Left ventricle myocardium inferior (tissue), 1 donor: ENCODE results near the gene STK17A. TPM values are rescaled to one million over a fixed set of nuclear protein-coding genes. Genes with fewer than 3 reads are reported as not detected.

Experiments used
- DNase-seq: peaks from one replicate; pipeline ENCODE4 v3.0.0-alpha.2; 2020
- H3K27ac ChIP-seq: fragments of 200-600 bp; replicated peaks from 2 replicates; pipeline ENCODE4 v1.8.0; 2021
- H3K27me3 ChIP-seq: fragments of 200-600 bp; 2 replicates; pipeline ENCODE4 v1.8.0; 2021; ENCODE audit warnings: low read depth
- H3K36me3 ChIP-seq: fragments of 200-600 bp; 2 replicates; pipeline ENCODE4 v1.8.0; 2021
- H3K4me1 ChIP-seq: fragments of 200-600 bp; 2 replicates; pipeline ENCODE4 v1.8.0; 2021
- H3K4me3 ChIP-seq: fragments of 200-600 bp; 2 replicates; pipeline ENCODE4 v1.8.0; 2021; ENCODE audit warnings: mild to moderate bottlenecking, moderate library complexity
- H3K9me3 ChIP-seq: fragments of 200-600 bp; replicated peaks from 2 replicates; pipeline ENCODE4 v1.8.0; 2021
- intact Hi-C: fragments of 100-400 bp; cut with micrococcal nuclease; formaldehyde crosslinking; loops from one replicate; pipeline ENCODE4 v1.11.0; 2022
- total RNA-seq: library from RNA; stranded (reverse); fragmentation: NEBNext Ultra II Directional; extraction: Animal tissue kit (Norgen Biotek cat#: 25700); gene quantifications from one replicate; pipeline ENCODE4 v1.2.1, GENCODE V29; 2021
- TF ChIP-seq, protein P1 (sequence below): fragments of 200-600 bp; IDR thresholded peaks from 2 replicates; pipeline ENCODE4 v1.8.0; 2021; ENCODE audit warnings: antibody characterized with exemption, mild to moderate bottlenecking, borderline replicate concordance
- donor health status: DM: no; HTN: yes; CAD: no; lungs with severe emphysema.

Gene STK17A
- total RNA-seq, 1 donor from 2014 or later: 32.3 TPM

DNA sequence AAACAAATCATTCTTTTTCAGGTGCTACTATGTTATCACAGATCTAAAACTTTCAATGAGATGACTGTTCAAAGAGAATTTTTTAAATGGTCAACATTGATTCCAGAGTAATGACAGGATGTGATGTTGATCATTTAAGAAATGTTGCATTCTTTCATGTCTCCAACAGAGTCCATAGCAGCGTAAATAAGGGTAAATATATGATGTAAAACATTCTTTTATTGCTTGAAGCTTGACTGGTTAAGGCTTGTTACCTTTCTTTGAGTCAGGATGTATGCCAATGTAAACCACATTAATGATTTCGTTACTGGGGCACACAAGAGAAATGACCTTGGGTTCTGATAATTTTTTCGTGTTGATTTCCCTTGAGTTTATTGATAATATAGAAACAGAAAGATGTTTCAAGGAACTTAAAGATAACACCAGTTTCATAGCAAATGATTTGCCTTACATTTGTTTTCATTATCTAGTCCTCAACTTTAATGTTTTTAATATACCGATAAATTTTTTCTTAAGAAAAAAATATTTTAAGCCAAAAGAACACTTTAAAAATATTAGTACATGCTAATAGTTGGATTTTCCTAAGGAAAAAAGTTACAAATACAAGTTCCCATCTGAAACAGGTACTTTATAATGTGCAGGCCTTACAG, 3.5 kb downstream of the STK17A start:
- Histone ChIP-seq H3K4me1 (peaks cover 26% of the 10 kb centered on the region), H3K4me3 (no peak overlapping the region), H3K27me3 (peaks cover 6% of the 10 kb centered on the region), H3K36me3 (no peaks in the 10 kb centered on the region), H3K27ac (no peak overlapping the region), H3K9me3 (no peaks in the 10 kb centered on the region)
- no peak for DNase-seq
- TF ChIP-seq, protein P1, sequence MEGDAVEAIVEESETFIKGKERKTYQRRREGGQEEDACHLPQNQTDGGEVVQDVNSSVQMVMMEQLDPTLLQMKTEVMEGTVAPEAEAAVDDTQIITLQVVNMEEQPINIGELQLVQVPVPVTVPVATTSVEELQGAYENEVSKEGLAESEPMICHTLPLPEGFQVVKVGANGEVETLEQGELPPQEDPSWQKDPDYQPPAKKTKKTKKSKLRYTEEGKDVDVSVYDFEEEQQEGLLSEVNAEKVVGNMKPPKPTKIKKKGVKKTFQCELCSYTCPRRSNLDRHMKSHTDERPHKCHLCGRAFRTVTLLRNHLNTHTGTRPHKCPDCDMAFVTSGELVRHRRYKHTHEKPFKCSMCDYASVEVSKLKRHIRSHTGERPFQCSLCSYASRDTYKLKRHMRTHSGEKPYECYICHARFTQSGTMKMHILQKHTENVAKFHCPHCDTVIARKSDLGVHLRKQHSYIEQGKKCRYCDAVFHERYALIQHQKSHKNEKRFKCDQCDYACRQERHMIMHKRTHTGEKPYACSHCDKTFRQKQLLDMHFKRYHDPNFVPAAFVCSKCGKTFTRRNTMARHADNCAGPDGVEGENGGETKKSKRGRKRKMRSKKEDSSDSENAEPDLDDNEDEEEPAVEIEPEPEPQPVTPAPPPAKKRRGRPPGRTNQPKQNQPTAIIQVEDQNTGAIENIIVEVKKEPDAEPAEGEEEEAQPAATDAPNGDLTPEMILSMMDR: no peak
- intact Hi-C loops: no loop called here

- no peaks in the 10 kb centered on the region for H3K36me3 ChIP-seq
- H3K4me1 ChIP-seq: peaks cover 18% of the 10 kb centered on the region
- TF ChIP-seq, protein P1: no peak
- intact Hi-C loops: no loop called here
- H3K27ac ChIP-seq: no peak overlapping the region
- no peak overlapping the region for H3K4me3 ChIP-seq
- no peak for DNase-seq
- H3K9me3 ChIP-seq: no peaks in the 10 kb centered on the region
- no peaks in the 10 kb centered on the region for H3K27me3 ChIP-seq
These were observed 5.7 kb downstream of the STK17A start for GRCh38 chr7:43588477-43589132.

DNA sequence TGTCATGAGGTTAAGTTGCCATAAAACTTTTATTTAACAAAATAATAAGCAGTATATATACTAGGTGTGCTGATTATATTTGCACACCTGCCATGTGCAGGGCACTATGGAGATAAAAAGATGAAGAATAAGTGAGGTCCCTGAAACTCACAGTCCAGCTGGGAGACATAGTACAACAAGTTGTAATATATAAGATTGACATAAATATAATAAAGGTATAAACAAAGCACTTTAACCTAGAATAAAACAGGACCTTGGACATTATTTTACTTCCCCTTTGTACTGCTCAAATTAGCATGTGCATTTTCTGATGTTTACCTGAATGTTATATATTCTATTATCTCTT, 6.2 kb downstream of the STK17A start:
- Histone ChIP-seq H3K4me3 (no peak overlapping the region), H3K4me1 (peaks cover 18% of the 10 kb centered on the region), H3K27me3 (no peaks in the 10 kb centered on the region), H3K36me3 (no peaks in the 10 kb centered on the region), H3K9me3 (no peaks in the 10 kb centered on the region), H3K27ac (no peak overlapping the region)
- no peak for DNase-seq
- TF ChIP-seq, protein P1: no peak
- intact Hi-C loops: no loop called here

- Histone ChIP-seq H3K9me3 (no peaks in the 10 kb centered on the region), H3K27ac (no peak overlapping the region), H3K27me3 (no peaks in the 10 kb centered on the region), H3K36me3 (no peaks in the 10 kb centered on the region), H3K4me3 (no peak overlapping the region), H3K4me1 (peaks cover 17% of the 10 kb centered on the region)
- DNase-seq: no peak
- intact Hi-C loops: no loop called here
- TF ChIP-seq, protein P1: no peak
These were observed 6.8 kb downstream of the STK17A start for GRCh38 chr7:43589728-43590127.

DNA sequence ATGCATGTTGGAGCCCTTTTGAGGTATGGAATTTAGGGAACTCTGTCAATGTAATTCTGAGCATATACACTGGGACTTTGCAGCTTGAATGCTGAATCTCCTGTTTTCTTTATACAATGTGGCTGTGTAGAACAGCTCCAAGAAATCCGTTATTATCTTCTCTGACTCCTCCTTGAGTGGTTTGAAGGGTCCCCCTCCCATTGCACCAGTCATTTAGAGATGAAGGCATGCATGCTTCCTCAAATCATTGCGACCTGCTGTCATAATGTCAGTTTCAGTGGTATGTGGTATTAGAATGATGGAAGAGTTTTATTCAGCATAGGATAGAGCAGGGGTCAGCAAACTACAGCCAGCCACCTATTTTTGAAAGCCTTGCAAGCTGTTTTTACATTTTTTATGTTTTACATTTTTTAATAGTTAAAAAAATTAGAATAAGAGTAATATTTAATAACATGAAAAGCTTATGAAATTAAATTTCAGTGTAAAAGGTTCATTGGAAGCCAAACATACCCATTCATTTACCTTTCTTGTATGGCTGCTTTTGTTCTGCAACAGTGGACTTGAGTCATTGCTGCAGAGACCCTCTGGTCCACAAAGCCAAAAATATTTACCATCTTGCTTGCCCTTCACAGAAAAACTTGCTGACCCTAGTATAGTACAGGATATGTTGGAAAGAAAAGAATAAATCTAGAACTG, 8.1 kb downstream of the STK17A start:
- Histone ChIP-seq H3K9me3 (no peaks in the 10 kb centered on the region), H3K4me1 (peaks cover 18% of the 10 kb centered on the region), H3K4me3 (no peak overlapping the region), H3K36me3 (no peaks in the 10 kb centered on the region), H3K27ac (no peak overlapping the region), H3K27me3 (no peaks in the 10 kb centered on the region)
- TF ChIP-seq, protein P1: no peak
- no peak for DNase-seq
- intact Hi-C loops: no loop called here
